SK-N-SH (cell line): Measurements from ENCODE around the gene MYO1B.

Experiments
- RAD21 ChIP-seq: IDR thresholded peaks from 2 replicates; pipeline ENCODE4 v1.6.1; 2012; ENCODE audit warnings: mild to moderate bottlenecking, low read length
- TF ChIP-seq, protein P1 (sequence below): fragments of 200-600 bp; sonication (generic); IDR thresholded peaks from 2 replicates; pipeline ENCODE4 v1.6.1; 2017; ENCODE audit warnings: antibody characterized with exemption, mild to moderate bottlenecking, moderate library complexity

DNA sequence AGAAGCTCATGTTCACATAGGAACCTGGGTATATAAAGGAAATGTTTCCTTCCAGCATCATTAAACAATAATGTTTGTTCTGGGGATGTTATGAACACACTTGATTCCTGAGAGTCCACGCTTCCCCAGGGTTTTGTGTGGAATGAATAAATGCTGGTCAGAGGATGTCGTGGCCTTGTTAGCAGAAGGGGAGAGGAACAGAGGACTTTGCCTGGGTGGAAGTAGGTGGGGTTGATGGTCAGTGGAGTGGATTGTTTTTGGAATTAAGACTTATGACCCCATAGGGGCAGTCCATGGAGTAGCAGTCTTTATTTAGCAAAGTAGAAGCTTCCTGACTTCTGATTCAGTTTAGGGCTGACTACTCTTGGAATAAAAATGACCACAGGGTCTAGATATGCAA lies 139.6 kb downstream of the MYO1B start:
- TF ChIP-seq, protein P1, sequence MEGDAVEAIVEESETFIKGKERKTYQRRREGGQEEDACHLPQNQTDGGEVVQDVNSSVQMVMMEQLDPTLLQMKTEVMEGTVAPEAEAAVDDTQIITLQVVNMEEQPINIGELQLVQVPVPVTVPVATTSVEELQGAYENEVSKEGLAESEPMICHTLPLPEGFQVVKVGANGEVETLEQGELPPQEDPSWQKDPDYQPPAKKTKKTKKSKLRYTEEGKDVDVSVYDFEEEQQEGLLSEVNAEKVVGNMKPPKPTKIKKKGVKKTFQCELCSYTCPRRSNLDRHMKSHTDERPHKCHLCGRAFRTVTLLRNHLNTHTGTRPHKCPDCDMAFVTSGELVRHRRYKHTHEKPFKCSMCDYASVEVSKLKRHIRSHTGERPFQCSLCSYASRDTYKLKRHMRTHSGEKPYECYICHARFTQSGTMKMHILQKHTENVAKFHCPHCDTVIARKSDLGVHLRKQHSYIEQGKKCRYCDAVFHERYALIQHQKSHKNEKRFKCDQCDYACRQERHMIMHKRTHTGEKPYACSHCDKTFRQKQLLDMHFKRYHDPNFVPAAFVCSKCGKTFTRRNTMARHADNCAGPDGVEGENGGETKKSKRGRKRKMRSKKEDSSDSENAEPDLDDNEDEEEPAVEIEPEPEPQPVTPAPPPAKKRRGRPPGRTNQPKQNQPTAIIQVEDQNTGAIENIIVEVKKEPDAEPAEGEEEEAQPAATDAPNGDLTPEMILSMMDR, result no peak
- no peak for TF ChIP-seq RAD21
